HepG2 (cell line): Measurements from ENCODE around the gene AP3M1. TPM values are rescaled to one million over a fixed set of nuclear protein-coding genes. Genes with fewer than 3 reads are reported as not detected.

Source experiments
- ATAC-seq: fragments of 200-7000 bp; cut with Tn5 transposase; 3 replicates; pipeline ENCODE4 v1.9.1; 2020; ENCODE audit warnings: mild to moderate bottlenecking, moderate library complexity
- BruUV-seq: library from RNA; stranded (reverse); fragments of 400-500 nt; replicated peaks from 2 replicates; lab custom pipeline; 2021; lab: Mats Ljungman, UMichigan
- CTCF ChIA-PET: fragments of 300-600 bp; formaldehyde crosslinking; extraction: SDS; loops from one replicate; lab custom pipeline; 2021; ENCODE audit warnings: low total read pairs, inconsistent platforms, low intra/inter-chr PET ratio; lab: Yijun Ruan, JAX
- POLR2A ChIA-PET: fragments of 350-600 bp; sonication (Branson Sonifier 250); formaldehyde crosslinking; loops from one replicate; lab custom pipeline; 2020; ENCODE audit warnings: antibody characterized with exemption, inconsistent platforms; lab: Yijun Ruan, JAX
- DNase-seq: peaks from one replicate; pipeline ENCODE4 v3.0.0-alpha.2; 2015; ENCODE audit warnings: low spot score
- FAIRE-seq: peaks from 3 replicates; lab custom pipeline; 2011; peaks lifted over from hg19 to GRCh38; lab: Jason Lieb, UNC
- H2AFZ ChIP-seq: one replicate; pipeline ENCODE4 v1.6.1; 2011; ENCODE audit warnings: low read length, inconsistent platforms
- H3K27ac ChIP-seq: fragments of 300-600 bp; 3 replicates; pipeline ENCODE4 v1.8.0; 2011; ENCODE audit warnings: mixed run types, mild to moderate bottlenecking, mixed read lengths, low read length, inconsistent platforms; ENCODE audit not compliant: insufficient read depth; ENCODE audit errors: extremely low read length
- H3K27me3 ChIP-seq, 2 experiments: fragments of 200-600 bp in 1 of 2; 2 replicates in 1 of 2; 3 replicates in 1 of 2; pipeline versions ENCODE4 v1.6.0 to v1.8.0; 2011; ENCODE audit warnings: low read length in 2 of 2, mild to moderate bottlenecking in 2 of 2, moderate library complexity in 2 of 2, inconsistent platforms in 1 of 2; ENCODE audit not compliant: insufficient read depth in 2 of 2, control insufficient read depth in 1 of 2
- H3K36me3 ChIP-seq, 2 experiments: fragments of 200-600 bp in 1 of 2; replicated peaks in 1 of 2; 2 replicates in 1 of 2; 3 replicates in 1 of 2; pipeline versions ENCODE4 v1.5.1 to v1.8.0; 2011; ENCODE audit warnings: low read length in 2 of 2, inconsistent platforms in 1 of 2; ENCODE audit not compliant: insufficient read depth in 2 of 2, control insufficient read depth in 1 of 2
- H3K4me1 ChIP-seq: 2 replicates; pipeline ENCODE4 v1.5.1; 2012; ENCODE audit warnings: low read length, inconsistent platforms; ENCODE audit not compliant: insufficient read depth
- H3K4me2 ChIP-seq: 2 replicates; pipeline ENCODE4 v1.6.0; 2011; ENCODE audit warnings: low read depth, low read length, inconsistent platforms
- H3K4me3 ChIP-seq, 3 experiments: fragments of 200-600 bp in 1 of 3; sonication (generic), shearing (Covaris generic) in 1 of 3; replicated peaks in 1 of 3; 2 replicates each; pipeline ENCODE4 v1.5.1; 2011 to 2016; ENCODE audit warnings: low read length in 3 of 3, inconsistent platforms in 2 of 3, low read depth in 2 of 3, mild to moderate bottlenecking in 2 of 3, control low read depth in 1 of 3, mixed read lengths in 1 of 3; ENCODE audit not compliant: insufficient read depth in 1 of 3
- H3K79me2 ChIP-seq: one replicate; pipeline ENCODE4 v1.6.1; 2011; ENCODE audit warnings: low read length, inconsistent platforms; ENCODE audit not compliant: insufficient read depth
- H3K9ac ChIP-seq: 2 replicates; pipeline ENCODE4 v1.6.0; 2011; ENCODE audit warnings: mild to moderate bottlenecking, low read depth, low read length, inconsistent platforms; ENCODE audit not compliant: insufficient read depth
- H3K9me3 ChIP-seq: 2 replicates; pipeline ENCODE4 v1.5.1; 2012; ENCODE audit warnings: mild to moderate bottlenecking, low read length
- H4K20me1 ChIP-seq: 2 replicates; pipeline ENCODE4 v1.6.0; 2011; ENCODE audit warnings: inconsistent platforms, mild to moderate bottlenecking, low read length, moderate library complexity; ENCODE audit not compliant: insufficient read depth
- CBX1 ChIP-seq: IDR thresholded peaks from one replicate; pipeline ENCODE4 v1.6.1; 2016; ENCODE audit warnings: antibody characterized with exemption, low read depth
- CREBL2 ChIP-seq: sonication (generic); formaldehyde crosslinking; IDR thresholded peaks from 2 replicates; pipeline ENCODE4 v1.8.1; 2023; ENCODE audit warnings: missing genetic modification reagents, mild to moderate bottlenecking, borderline replicate concordance
- CTCF ChIP-seq: sonication (generic); formaldehyde crosslinking; IDR thresholded peaks from 2 replicates; pipeline ENCODE4 v1.5.0; 2020; ENCODE audit warnings: mild to moderate bottlenecking, missing genetic modification reagents, moderate library complexity
- DZIP1 ChIP-seq: sonication (generic); formaldehyde crosslinking; IDR thresholded peaks from 2 replicates; pipeline ENCODE4 v1.5.0; 2020; ENCODE audit warnings: mild to moderate bottlenecking, missing genetic modification reagents
- HNRNPUL1 ChIP-seq: fragments of 200-400 bp; formaldehyde crosslinking; IDR thresholded peaks from 2 replicates; pipeline ENCODE4 v1.6.1; 2017; ENCODE audit warnings: low read depth, mild to moderate bottlenecking, low read length, moderate library complexity
- MYC ChIP-seq: sonication (generic); formaldehyde crosslinking; IDR thresholded peaks from 2 replicates; pipeline ENCODE4 v1.9.0; 2021; ENCODE audit warnings: missing genetic modification reagents, borderline replicate concordance
- STAT5B ChIP-seq: sonication (generic); formaldehyde crosslinking; IDR thresholded peaks from 2 replicates; pipeline ENCODE4 v1.4.0; 2020; ENCODE audit warnings: missing genetic modification reagents
- TBX3 ChIP-seq: fragments of 450-650 bp; IDR thresholded peaks from 2 replicates; pipeline ENCODE4 v1.6.1; 2017; ENCODE audit warnings: antibody characterized with exemption, mild to moderate bottlenecking, inconsistent platforms, borderline replicate concordance
- TEAD2 ChIP-seq: sonication (generic); formaldehyde crosslinking; IDR thresholded peaks from 2 replicates; pipeline ENCODE4 v1.9.0; 2021; ENCODE audit warnings: missing genetic modification reagents
- ZNF17 ChIP-seq: sonication (generic); formaldehyde crosslinking; IDR thresholded peaks from 2 replicates; pipeline ENCODE4 v1.5.0; 2020; ENCODE audit warnings: mild to moderate bottlenecking, missing genetic modification reagents
- ZNF230 ChIP-seq: sonication (generic); formaldehyde crosslinking; IDR thresholded peaks from 2 replicates; pipeline ENCODE4 v1.4.0; 2020; ENCODE audit warnings: mild to moderate bottlenecking, missing genetic modification reagents
- ZNF33A ChIP-seq: sonication (generic); formaldehyde crosslinking; IDR thresholded peaks from 2 replicates; pipeline ENCODE4 v1.5.1; 2020; ENCODE audit warnings: missing genetic modification reagents, mild to moderate bottlenecking, moderate library complexity, borderline replicate concordance
- ZNF616 ChIP-seq: sonication (generic); formaldehyde crosslinking; IDR thresholded peaks from 2 replicates; pipeline ENCODE4 v1.5.0; 2020; ENCODE audit warnings: low read depth, mild to moderate bottlenecking, missing genetic modification reagents
- WGBS: methylation state at CpG from one replicate; pipeline ENCODE4 v1.1.6; 2017; ENCODE audit warnings: low lambda C conversion rate; 5-methylcytosine and 5-hydroxymethylcytosine counted together
- in situ Hi-C: cut with HindIII; loops from 2 replicates; pipeline ENCODE4 v1.10.0; 2017; ENCODE audit warnings: low pct_unique_long_range_greater_than_20kb; ENCODE audit not compliant: extremely low pct_ligation_motif_present
- intact Hi-C: fragments of 100-400 bp; cut with micrococcal nuclease; formaldehyde crosslinking; loops from one replicate; pipeline ENCODE4 v1.10.0; 2022; ENCODE audit not compliant: unreplicated experiment
- polyA plus RNA-seq, 8 experiments: library from polyadenylated mRNA; depleted of rRNA in 3 of 8; stranded (reverse) in 7 of 8; unstranded in 1 of 8; fragments of >200 nt; fragmentation: Illumina TruSeq in 4 of 8; extraction: Trizol in 4 of 8; gene quantifications; 2 replicates each; pipeline versions ENCODE4 v1.2.1 to v1.2.3, GENCODE V29; 2011 to 2016; ENCODE audit warnings: low read depth in 4 of 8, missing spikeins in 1 of 8, mixed read lengths in 1 of 8; ENCODE audit not compliant: insufficient read depth in 1 of 8
- total RNA-seq, 5 experiments: library from RNA; depleted of rRNA; stranded (reverse); fragments of >200 nt; fragmentation: Illumina TruSeq; extraction: Trizol; gene quantifications; 2 replicates each; pipeline ENCODE4 v1.2.3, GENCODE V29; 2016; ENCODE audit warnings: low read depth in 1 of 5

AP3M1 gene
- total and polyA plus RNA-seq, 2 of the 13 experiments (the other 11 are each of a cell fraction or from before 2014, with no cell fraction given), result 29.0 to 31.6 TPM

GRCh38 chr10:74111799-74112198 lies 38.8 kb downstream of the AP3M1 start:
- BruUV-seq, result no TSS peak
- Histone ChIP-seq H3K4me3 (no peak overlapping the region), H3K36me3 (peaks cover 26 to 88% of the 10 kb centered on the region in 2 experiments), H3K4me2 (no peak overlapping the region), H4K20me1 (no peaks in the 10 kb centered on the region), H3K79me2 (no peaks in the 10 kb centered on the region), H3K9me3 (no peaks in the 10 kb centered on the region), H3K27me3 (no peaks in the 10 kb centered on the region), H3K4me1 (no peaks in the 10 kb centered on the region), H3K9ac (no peak overlapping the region)
- DNase-seq, result no peak
- 98% methylated on average over 12 of the region's 14 CpGs for WGBS
- intact Hi-C loops, result no loop called here
- POLR2A ChIA-PET, result no interaction called here
- FAIRE-seq, result no peak
- no peak for TF ChIP-seq TBX3
- TF ChIP-seq CREBL2, result no peak
- TF ChIP-seq ZNF616 (CRISPR knock-in tag), result no peak
- TF ChIP-seq DZIP1 (CRISPR knock-in tag), result no peak
- no peak for TF ChIP-seq ZNF230
- TF ChIP-seq CTCF (CRISPR knock-in tag), result no peak
- TF ChIP-seq HNRNPUL1, result no peak
- no peak for TF ChIP-seq MYC (CRISPR knock-in tag)
- TF ChIP-seq ZNF17 (CRISPR knock-in tag), result no peak
- no peak for TF ChIP-seq TEAD2
- TF ChIP-seq ZNF33A (CRISPR knock-in tag), result no peak
- TF ChIP-seq CBX1, result no peak
- TF ChIP-seq STAT5B (CRISPR knock-in tag), result no peak
- TF ChIP-seq, all 625 proteins: peak for 0
- in situ Hi-C loops, result no loop called here
- no peak for ATAC-seq
- CTCF ChIA-PET, result no interaction called here
- no peak overlapping the region for H2AFZ ChIP-seq
- no peak overlapping the region for H3K27ac ChIP-seq
